ENCODE measurements around the gene UBAC2.

GRCh38 chr13:99228737-99229691 lies 28.4 kb downstream of the UBAC2 start:
- TF ChIP-seq CTCF (IDR thresholded peaks at IDR 0.05 in 4 of 5, conservative IDR thresholded peaks at IDR 0.05 in 1 of 5) (no peak), POLR2A (IDR thresholded peaks at IDR 0.05) (no peak)
